ENCODE measurements around the gene LYPD6B.

Gene LYPD6B

GRCh38 chr2:149020432-149020851 is 18.1 kb upstream of the LYPD6B start:
- H3K4me1 ChIP-seq = no peaks in the 10 kb centered on the region
- H3K27ac ChIP-seq = no peak overlapping the region
- TF ChIP-seq CTCF (IDR thresholded peaks at IDR 0.05) = no peak

GRCh38 chr2:149021271-149021719 is 17.2 kb upstream of the LYPD6B start:
- Histone ChIP-seq H3K27me3 (ENCODE audit: control insufficient read depth, insufficient read depth, low read length) (no peaks in the 10 kb centered on the region), H3K4me3 (ENCODE audit: low read depth, low read length) (no peak overlapping the region), H3K79me2 (no peaks in the 10 kb centered on the region), H3K36me3 (ENCODE audit: control insufficient read depth, insufficient read depth, low read length) (no peaks in the 10 kb centered on the region), H3K4me1 (no peaks in the 10 kb centered on the region), H2AFZ (no peak overlapping the region), H3K4me2 (ENCODE audit: low read length) (no peak overlapping the region), H3K27ac (no peak overlapping the region), H3K9me3 (ENCODE audit: control insufficient read depth, low read length) (no peaks in the 10 kb centered on the region), H3K9ac (no peak overlapping the region)
- TF ChIP-seq CTCF (IDR thresholded peaks at IDR 0.05) = no peak

More at GRCh38 chr2:149020432-149020851, 18.1 kb upstream of the LYPD6B start:
- Histone ChIP-seq H3K27me3 (ENCODE audit: control insufficient read depth, insufficient read depth, low read length) (no peaks in the 10 kb centered on the region), H3K4me3 (ENCODE audit: low read depth, low read length) (no peak overlapping the region), H3K9me3 (ENCODE audit: control insufficient read depth, low read length) (no peaks in the 10 kb centered on the region), H3K36me3 (ENCODE audit: control insufficient read depth, insufficient read depth, low read length) (no peaks in the 10 kb centered on the region), H3K9ac (no peak overlapping the region), H3K4me2 (ENCODE audit: low read length) (no peak overlapping the region), H2AFZ (no peak overlapping the region), H3K79me2 (no peaks in the 10 kb centered on the region)

- Histone ChIP-seq H3K36me3 (ENCODE audit: control insufficient read depth, insufficient read depth, low read length) (no peaks in the 10 kb centered on the region), H3K27ac (no peak overlapping the region), H3K4me1 (no peaks in the 10 kb centered on the region), H3K9ac (no peak overlapping the region), H3K4me3 (ENCODE audit: low read depth, low read length) (no peak overlapping the region), H3K79me2 (no peaks in the 10 kb centered on the region), H3K27me3 (ENCODE audit: control insufficient read depth, insufficient read depth, low read length) (no peaks in the 10 kb centered on the region), H2AFZ (no peak overlapping the region), H3K4me2 (ENCODE audit: low read length) (no peak overlapping the region), H3K9me3 (ENCODE audit: control insufficient read depth, low read length) (no peaks in the 10 kb centered on the region)
- TF ChIP-seq CTCF (IDR thresholded peaks at IDR 0.05) = no peak
Observed at GRCh38 chr2:149021761-149022160, 16.7 kb upstream of the LYPD6B start.

GRCh38 chr2:149023091-149023490 is 15.4 kb upstream of the LYPD6B start:
- no peaks in the 10 kb centered on the region for H3K27me3 ChIP-seq (ENCODE audit: control insufficient read depth, insufficient read depth, low read length)
- no peak overlapping the region for H2AFZ ChIP-seq
- H3K27ac ChIP-seq = no peak overlapping the region
- no peaks in the 10 kb centered on the region for H3K79me2 ChIP-seq
- no peak for TF ChIP-seq CTCF (IDR thresholded peaks at IDR 0.05)
- no peak overlapping the region for H3K4me3 ChIP-seq (ENCODE audit: low read depth, low read length)
- H3K36me3 ChIP-seq (ENCODE audit: control insufficient read depth, insufficient read depth, low read length) = no peaks in the 10 kb centered on the region
- no peaks in the 10 kb centered on the region for H3K9me3 ChIP-seq (ENCODE audit: control insufficient read depth, low read length)
- H3K4me2 ChIP-seq (ENCODE audit: low read length) = no peak overlapping the region
- no peak overlapping the region for H3K9ac ChIP-seq
- no peaks in the 10 kb centered on the region for H3K4me1 ChIP-seq

- no peak overlapping the region for H3K4me3 ChIP-seq (ENCODE audit: low read depth, low read length)
- H3K4me1 ChIP-seq = no peaks in the 10 kb centered on the region
- no peaks in the 10 kb centered on the region for H3K9me3 ChIP-seq (ENCODE audit: control insufficient read depth, low read length)
- H2AFZ ChIP-seq = no peak overlapping the region
- no peaks in the 10 kb centered on the region for H3K27me3 ChIP-seq (ENCODE audit: control insufficient read depth, insufficient read depth, low read length)
- no peaks in the 10 kb centered on the region for H3K79me2 ChIP-seq
- H3K27ac ChIP-seq = no peak overlapping the region
- TF ChIP-seq CTCF (IDR thresholded peaks at IDR 0.05) = no peak
- H3K9ac ChIP-seq = no peak overlapping the region
- no peak overlapping the region for H3K4me2 ChIP-seq (ENCODE audit: low read length)
- no peaks in the 10 kb centered on the region for H3K36me3 ChIP-seq (ENCODE audit: control insufficient read depth, insufficient read depth, low read length)
Observed at GRCh38 chr2:149027590-149028250, 10.8 kb upstream of the LYPD6B start.
